Mammary microvascular endothelial cell (primary cell): ENCODE results near the gene CCL14. TPM values are rescaled to one million over a fixed set of nuclear protein-coding genes. Genes with fewer than 3 reads are reported as not detected.

Source experiments
- total RNA-seq: library from RNA; depleted of rRNA; stranded (reverse); fragments of >200 nt; gene quantifications from 2 replicates; pipeline ENCODE4 v1.2.3, GENCODE V29; 2015

Gene CCL14
- 0.80 and 4.8 TPM in 2 replicates for total RNA-seq

GRCh38 chr17:35986643-35987042, at the start of gene CCL14:
CCL14 (minus strand) TSS chr17:35986729; CDS start chr17:35986649, 80 bp downstream.

GRCh38 chr17:36017799-36018198, 31.3 kb upstream of the CCL14 start, which contains the start of gene CCL23:
CCL23 (minus strand) TSS chr17:36017972; CDS start chr17:36017897, 75 bp downstream.

GRCh38 chr17:36001110-36001771, 14.7 kb upstream of the CCL14 start, which contains the start of gene CCL15:
CCL15 (minus strand) TSS chr17:36001553; CDS start chr17:36001492, 61 bp downstream.

GRCh38 chr17:35981246-35981645, 5.3 kb downstream of the CCL14 start, which contains the start of gene CCL16:
CCL16 (minus strand) TSS chr17:35981497; CDS start chr17:35981420, 77 bp downstream.

GRCh38 chr17:35943537-35943936, 43.0 kb downstream of the CCL14 start, which contains the start of gene LYZL6:
LYZL6 (minus strand) TSS chr17:35943713; CDS start chr17:35939356, 4,357 bp downstream.

Other genes with a start within 250 kb of the CCL14 start
- gene GAS2L2, start 233.5 kb downstream of the CCL14 start, total RNA-seq = not detected in 2 replicates
- not detected in 2 replicates for gene C17orf50, start 225.8 kb downstream of the CCL14 start, total RNA-seq
- gene MMP28, start 191.1 kb downstream of the CCL14 start, total RNA-seq = 0.07 and 0.44 TPM in 2 replicates
- 21.8 and 28.8 TPM in 2 replicates for gene TAF15, start 177.2 kb downstream of the CCL14 start, total RNA-seq
- not detected in 2 replicates for gene HEATR9, start 117.8 kb downstream of the CCL14 start, total RNA-seq
- 4.7 and 5.0 TPM in 2 replicates for gene CCL5, start 106.4 kb downstream of the CCL14 start, total RNA-seq
- gene RDM1, start 56.0 kb downstream of the CCL14 start, total RNA-seq = 0.20 and 0.80 TPM in 2 replicates
- not detected in 2 replicates for gene LYZL6, start 43.0 kb downstream of the CCL14 start, total RNA-seq
- not detected in 2 replicates for gene CCL16, start 5.2 kb downstream of the CCL14 start, total RNA-seq
- gene CCL15, start 14.8 kb upstream of the CCL14 start, total RNA-seq = not detected in 2 replicates
- gene CCL23, start 31.2 kb upstream of the CCL14 start, total RNA-seq = not detected in 2 replicates
- gene CCL18, start 77.5 kb upstream of the CCL14 start, total RNA-seq = not detected in 2 replicates
- not detected in 2 replicates for gene CCL3, start 103.4 kb upstream of the CCL14 start, total RNA-seq
- not detected in 2 replicates for gene CCL4, start 117.1 kb upstream of the CCL14 start, total RNA-seq
- 3.2 TPM in 1 of 2 replicates, not detected in the other for gene TBC1D3B, start 189.9 kb upstream of the CCL14 start, total RNA-seq
- not detected in 2 replicates for gene CCL3L1, start 210.0 kb upstream of the CCL14 start, total RNA-seq
- gene CCL4L2, start 224.3 kb upstream of the CCL14 start, total RNA-seq = not detected in 2 replicates